ENCODE measurements around the gene RCAN2.

Gene RCAN2

GRCh38 chr6:46491628-46492547 lies 639 bp upstream of the RCAN2 start:
- DNase-seq (ENCODE audit: low read depth) = no peak

GRCh38 chr6:46490425-46491200 lies 636 bp downstream of the RCAN2 start:
- no peak for DNase-seq (ENCODE audit: low read depth)

GRCh38 chr6:46486181-46486580 lies 5.1 kb downstream of the RCAN2 start:
- no peak for DNase-seq (ENCODE audit: low read depth)

- DNase-seq (ENCODE audit: low read depth) = no peak
These were observed 7.0 kb downstream of the RCAN2 start for GRCh38 chr6:46484081-46484820.

GRCh38 chr6:46476301-46476700 lies 14.9 kb downstream of the RCAN2 start:
- no peak for DNase-seq (ENCODE audit: low read depth)

- no peak for DNase-seq (ENCODE audit: low read depth)
These were observed 17.4 kb downstream of the RCAN2 start for GRCh38 chr6:46473881-46474280.

GRCh38 chr6:46472243-46472642 lies 19.0 kb downstream of the RCAN2 start:
- DNase-seq (ENCODE audit: low read depth) = no peak

- DNase-seq (ENCODE audit: low read depth) = no peak
These were observed 22.2 kb downstream of the RCAN2 start for GRCh38 chr6:46469021-46469420.

- no peak for DNase-seq (ENCODE audit: low read depth)
These were observed 22.7 kb downstream of the RCAN2 start for GRCh38 chr6:46468403-46469010.

- no peak for DNase-seq (ENCODE audit: low read depth)
These were observed 24.7 kb downstream of the RCAN2 start for GRCh38 chr6:46466570-46466969.

GRCh38 chr6:46465294-46466165 lies 25.7 kb downstream of the RCAN2 start:
- DNase-seq (ENCODE audit: low read depth) = no peak

GRCh38 chr6:46456297-46456696 lies 35.0 kb downstream of the RCAN2 start:
- no peak for DNase-seq (ENCODE audit: low read depth)

- DNase-seq (ENCODE audit: low read depth) = no peak
These were observed 36.6 kb downstream of the RCAN2 start for GRCh38 chr6:46454691-46455090.

GRCh38 chr6:46453741-46454316 lies 37.4 kb downstream of the RCAN2 start:
- no peak for DNase-seq (ENCODE audit: low read depth)

- no peak for DNase-seq (ENCODE audit: low read depth)
These were observed 38.0 kb downstream of the RCAN2 start for GRCh38 chr6:46453216-46453615.

GRCh38 chr6:46452312-46452917 lies 38.8 kb downstream of the RCAN2 start:
- no peak for DNase-seq (ENCODE audit: low read depth)

GRCh38 chr6:46451343-46451742 lies 39.9 kb downstream of the RCAN2 start:
- DNase-seq (ENCODE audit: low read depth) = no peak

- no peak for DNase-seq (ENCODE audit: low read depth)
These were observed 46.3 kb downstream of the RCAN2 start for GRCh38 chr6:46444772-46445454.

GRCh38 chr6:46443623-46444022 lies 47.6 kb downstream of the RCAN2 start:
- no peak for DNase-seq (ENCODE audit: low read depth)

GRCh38 chr6:46440641-46441040 lies 50.6 kb downstream of the RCAN2 start:
- DNase-seq (ENCODE audit: low read depth) = no peak
